Vagina (tissue), 2 donors: ENCODE measurements around the gene MARF1.
A peak's percentile ranks its signal among the peaks of the same experiment; 100 is the strongest.

Source experiments
- POLR2A ChIP-seq, 2 donors: fragments of 450-650 bp; IDR thresholded peaks; one replicate each; pipeline ENCODE4 v1.6.1; 2017; ENCODE audit warnings: antibody characterized with exemption in 2 of 2, mild to moderate bottlenecking in 2 of 2, moderate library complexity in 2 of 2
- TF ChIP-seq, protein P1 (sequence below), 3 experiments: fragments of 450-650 bp in 2 of 3; fragments of 200-600 bp in 1 of 3; sonication (generic) in 1 of 3; IDR thresholded peaks; one replicate each; pipeline ENCODE4 v1.5.1; 2017 to 2019; ENCODE audit warnings: antibody characterized with exemption in 3 of 3, mild to moderate bottlenecking in 2 of 3, moderate library complexity in 2 of 3

DNA sequence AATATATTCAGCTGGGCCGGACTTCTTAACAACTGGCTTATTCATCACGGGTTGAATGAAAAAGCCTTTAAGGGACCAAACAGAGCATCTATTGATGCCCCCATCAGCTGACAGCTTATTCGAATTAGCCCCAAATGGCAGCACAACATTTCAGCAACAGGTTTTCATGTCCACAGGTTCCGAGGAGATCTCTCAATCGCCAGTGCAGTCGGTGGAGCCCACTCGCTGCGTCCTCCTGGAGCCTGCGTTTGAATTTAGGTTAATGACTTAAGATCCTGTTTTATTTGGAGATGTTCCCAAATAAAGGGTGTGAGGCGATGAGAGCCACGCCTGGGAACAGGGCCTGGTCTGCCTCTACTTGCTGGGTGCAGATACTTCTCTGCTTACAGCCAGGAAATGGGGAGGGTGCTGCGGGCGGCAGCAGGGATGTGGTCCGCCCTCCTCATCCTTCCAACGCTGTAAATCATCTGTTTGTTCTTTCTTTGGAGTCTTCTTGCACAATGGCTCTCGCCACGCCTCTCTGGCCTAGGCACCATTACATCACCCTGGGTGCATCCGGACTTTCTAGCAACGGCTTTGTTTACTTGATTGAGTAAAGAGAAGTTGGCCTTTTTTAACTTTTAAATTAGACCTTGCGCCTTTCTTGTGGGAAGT is 29.7 kb upstream of the MARF1 start:
- TF ChIP-seq, protein P1, sequence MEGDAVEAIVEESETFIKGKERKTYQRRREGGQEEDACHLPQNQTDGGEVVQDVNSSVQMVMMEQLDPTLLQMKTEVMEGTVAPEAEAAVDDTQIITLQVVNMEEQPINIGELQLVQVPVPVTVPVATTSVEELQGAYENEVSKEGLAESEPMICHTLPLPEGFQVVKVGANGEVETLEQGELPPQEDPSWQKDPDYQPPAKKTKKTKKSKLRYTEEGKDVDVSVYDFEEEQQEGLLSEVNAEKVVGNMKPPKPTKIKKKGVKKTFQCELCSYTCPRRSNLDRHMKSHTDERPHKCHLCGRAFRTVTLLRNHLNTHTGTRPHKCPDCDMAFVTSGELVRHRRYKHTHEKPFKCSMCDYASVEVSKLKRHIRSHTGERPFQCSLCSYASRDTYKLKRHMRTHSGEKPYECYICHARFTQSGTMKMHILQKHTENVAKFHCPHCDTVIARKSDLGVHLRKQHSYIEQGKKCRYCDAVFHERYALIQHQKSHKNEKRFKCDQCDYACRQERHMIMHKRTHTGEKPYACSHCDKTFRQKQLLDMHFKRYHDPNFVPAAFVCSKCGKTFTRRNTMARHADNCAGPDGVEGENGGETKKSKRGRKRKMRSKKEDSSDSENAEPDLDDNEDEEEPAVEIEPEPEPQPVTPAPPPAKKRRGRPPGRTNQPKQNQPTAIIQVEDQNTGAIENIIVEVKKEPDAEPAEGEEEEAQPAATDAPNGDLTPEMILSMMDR (IDR thresholded peaks at IDR 0.05): peak in 1 of 3 experiments; percentile 20
- peak in 1 of 2 donors; percentile 3 for TF ChIP-seq POLR2A (IDR thresholded peaks at IDR 0.05)
